GM21825 (cell line): ENCODE results near the gene NTNG2.

Source experiments
- ATAC-seq: cut with Tn5 transposase; IDR thresholded peaks from one replicate; pipeline ENCODE4 v1.9.1; 2021; ENCODE audit warnings: mild to moderate bottlenecking, moderate library complexity; ENCODE audit not compliant: unreplicated experiment

NTNG2 gene

GRCh38 chr9:132169672-132170392 is 8.0 kb downstream of the NTNG2 start:
- no peak for ATAC-seq

GRCh38 chr9:132171702-132172101 is 9.8 kb downstream of the NTNG2 start:
- ATAC-seq, result no peak

- no peak for ATAC-seq
These were observed 10.3 kb downstream of the NTNG2 start for GRCh38 chr9:132172185-132172584.

- ATAC-seq, result no peak
These were observed 13.6 kb downstream of the NTNG2 start for GRCh38 chr9:132175431-132175830.

- ATAC-seq, result no peak
These were observed 14.5 kb downstream of the NTNG2 start for GRCh38 chr9:132176338-132176737.

- no peak for ATAC-seq
These were observed 20.0 kb downstream of the NTNG2 start for GRCh38 chr9:132181796-132182313.

GRCh38 chr9:132182314-132183091 is 20.6 kb downstream of the NTNG2 start:
- ATAC-seq, result no peak

GRCh38 chr9:132183134-132183533 is 21.3 kb downstream of the NTNG2 start:
- ATAC-seq, result no peak

- no peak for ATAC-seq
These were observed 21.9 kb downstream of the NTNG2 start for GRCh38 chr9:132183715-132184114.

- no peak for ATAC-seq
These were observed 22.3 kb downstream of the NTNG2 start for GRCh38 chr9:132184124-132184523.

- no peak for ATAC-seq
These were observed 23.5 kb downstream of the NTNG2 start for GRCh38 chr9:132185073-132186009.

GRCh38 chr9:132187121-132187620 is 25.3 kb downstream of the NTNG2 start:
- ATAC-seq, result no peak

- no peak for ATAC-seq
These were observed 29.1 kb downstream of the NTNG2 start for GRCh38 chr9:132190966-132191365.

- no peak for ATAC-seq
These were observed 30.9 kb downstream of the NTNG2 start for GRCh38 chr9:132192728-132193127.

- ATAC-seq, result no peak
These were observed 31.6 kb downstream of the NTNG2 start for GRCh38 chr9:132193227-132194124.

- ATAC-seq, result no peak
These were observed 32.6 kb downstream of the NTNG2 start for GRCh38 chr9:132194508-132194907.

GRCh38 chr9:132197315-132197714 is 35.5 kb downstream of the NTNG2 start:
- no peak for ATAC-seq

- ATAC-seq, result no peak
These were observed 36.1 kb downstream of the NTNG2 start for GRCh38 chr9:132197856-132198550.

- no peak for ATAC-seq
These were observed 37.2 kb downstream of the NTNG2 start for GRCh38 chr9:132199056-132199455.
